Caki2 (cell line): ENCODE measurements around the gene NRCAM. TPM values are rescaled to one million over a fixed set of nuclear protein-coding genes. Genes with fewer than 3 reads are reported as not detected.

Experiments
- DNase-seq: peaks from one replicate; pipeline ENCODE4 v3.0.0-alpha.2; 2015; ENCODE audit warnings: low read depth
- in situ Hi-C: cut with HindIII; loops from 2 replicates; pipeline ENCODE4 v1.10.0; 2016; ENCODE audit warnings: low sequenced_read_pairs, low pct_unique_long_range_greater_than_20kb, mixed read lengths
- total RNA-seq: library from RNA; depleted of rRNA; stranded (reverse); fragments of >200 nt; shearing (Covaris generic); gene quantifications from 2 replicates; pipeline ENCODE4 v1.2.3, GENCODE V29; 2014; ENCODE audit warnings: low replicate concordance

NRCAM gene
- total RNA-seq, 1 experiment from 2014 or later: 41.9 TPM

DNA sequence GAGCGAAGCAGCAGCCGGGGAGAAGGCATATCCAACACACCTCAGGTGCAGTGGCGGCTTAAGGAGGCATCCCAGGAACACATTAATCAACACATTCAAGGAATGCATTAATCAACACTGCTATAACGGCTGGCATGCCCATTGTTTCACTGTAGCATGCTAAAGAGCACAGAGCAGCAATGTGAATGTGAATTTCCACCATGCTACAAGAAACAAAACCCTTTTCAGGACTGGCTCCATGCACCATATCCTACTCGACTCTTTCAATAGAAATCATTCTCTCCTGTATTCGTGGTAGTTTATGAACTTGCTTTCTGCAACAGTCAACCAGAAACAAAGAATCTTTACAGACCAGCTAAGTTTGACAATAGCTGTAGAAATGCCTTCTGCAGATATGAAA lies 149.0 kb downstream of the NRCAM start:
- no peak for DNase-seq
- in situ Hi-C loops: no loop called here

DNA sequence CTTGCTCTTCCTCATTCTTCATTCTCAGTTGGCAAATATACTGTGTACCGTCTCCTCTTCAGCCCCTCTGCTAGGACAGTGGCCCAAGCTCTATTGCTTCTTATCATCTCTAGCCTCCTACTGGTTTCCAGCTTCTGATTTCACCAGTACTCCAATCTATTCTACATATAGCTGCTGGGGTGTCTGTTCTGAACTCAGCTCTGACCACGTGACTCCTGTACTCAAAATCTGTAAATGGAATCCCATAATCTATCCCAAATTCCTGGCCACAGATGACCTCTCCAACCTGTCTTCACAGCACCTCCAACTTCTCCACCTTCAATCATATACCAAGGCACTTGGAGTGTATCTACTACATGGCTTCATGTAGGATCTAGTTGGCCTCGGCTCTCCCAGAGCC lies 152.9 kb downstream of the NRCAM start:
- in situ Hi-C loops: no loop called here
- DNase-seq: no peak

DNA sequence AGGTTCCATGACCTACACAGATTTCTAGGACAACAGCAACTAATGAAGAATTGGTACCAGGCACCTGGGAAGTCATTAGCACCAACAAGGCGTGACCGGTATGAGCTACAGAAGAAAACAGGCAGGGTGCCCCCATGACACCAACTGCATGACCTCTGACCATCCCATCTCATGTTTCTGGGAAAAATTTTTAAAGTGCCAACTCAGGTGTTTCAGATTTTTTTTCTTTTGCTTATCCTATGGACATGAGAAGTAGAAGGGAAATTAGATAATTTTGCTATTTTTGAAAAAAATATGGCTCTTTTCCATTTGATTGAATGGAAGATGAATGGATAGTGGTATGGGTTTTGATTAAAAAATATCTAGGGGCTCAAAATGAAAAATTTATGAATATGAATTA lies 154.8 kb downstream of the NRCAM start:
- DNase-seq: no peak
- in situ Hi-C loops: no loop called here

DNA sequence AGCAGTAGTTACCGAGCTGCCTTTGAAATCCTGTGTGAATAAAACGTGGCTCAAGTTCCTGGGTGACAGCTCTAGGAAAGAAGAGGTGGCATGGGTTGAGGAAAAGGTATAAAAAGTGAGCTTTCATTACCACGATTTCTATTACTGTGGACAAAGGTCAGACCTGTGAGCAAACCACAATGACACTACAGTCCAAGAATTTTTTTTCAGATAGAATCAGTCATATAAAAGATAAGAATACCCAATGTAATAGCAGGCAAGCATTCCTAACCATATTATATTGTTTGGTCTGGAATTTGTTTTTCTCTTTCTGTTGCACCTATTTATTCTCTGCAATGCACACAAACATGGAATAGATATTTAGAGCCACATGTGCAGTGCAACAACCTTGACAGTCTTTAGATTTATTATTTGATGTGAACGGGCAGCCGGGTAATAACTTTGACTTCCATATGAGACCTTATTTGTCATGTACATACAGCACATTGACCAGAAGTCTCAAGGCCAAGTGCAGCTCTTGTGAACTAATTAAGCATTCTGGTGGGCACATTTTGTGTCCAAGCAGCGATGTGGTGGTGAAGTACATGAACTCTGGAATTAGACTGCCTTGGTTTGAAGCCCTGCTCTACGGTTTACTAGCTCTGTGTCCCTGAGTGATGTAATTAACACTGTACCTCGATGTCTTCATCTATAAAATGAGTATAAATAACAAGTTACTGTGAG lies 156.8 kb downstream of the NRCAM start:
- DNase-seq: peak; percentile 77
- in situ Hi-C loops: no loop called here

DNA sequence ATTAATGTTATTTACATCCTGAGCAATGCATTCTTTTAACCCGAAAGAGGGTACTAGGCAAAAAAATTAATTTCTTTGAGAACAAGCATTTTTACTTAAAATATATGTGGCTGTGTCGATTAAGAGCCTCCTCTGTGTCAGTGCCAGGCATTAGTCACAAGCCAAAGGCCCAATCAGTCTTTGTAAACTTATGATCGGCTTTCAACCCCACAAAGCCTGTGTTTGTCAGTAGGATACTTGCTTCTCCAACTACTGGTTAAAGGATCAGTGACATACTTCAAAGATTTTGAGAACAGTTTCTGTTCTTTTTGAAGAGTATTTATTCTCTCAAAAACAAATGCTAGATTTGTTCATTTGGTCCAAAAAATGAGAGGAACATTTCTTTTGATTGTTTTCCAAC lies 159.3 kb downstream of the NRCAM start:
- no peak for DNase-seq
- in situ Hi-C loops: no loop called here

DNA sequence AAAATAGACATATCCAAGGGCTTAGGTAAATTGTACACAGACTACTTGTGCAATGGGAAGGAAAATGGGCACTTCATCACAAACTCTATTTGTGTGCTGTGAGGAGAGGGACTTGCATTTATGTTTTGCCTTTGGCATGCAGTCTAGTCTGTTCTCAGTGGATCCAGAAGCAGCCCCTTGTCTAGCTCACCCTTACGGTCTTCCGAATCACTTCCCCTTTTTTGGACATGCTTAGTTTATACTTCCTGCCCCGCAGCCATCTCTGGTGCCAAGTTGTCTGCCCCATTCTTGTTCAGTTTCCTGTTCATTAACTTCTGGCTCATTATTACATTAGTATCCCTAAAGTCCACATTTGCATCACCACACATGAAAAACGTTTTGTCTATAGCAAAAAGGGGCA lies 161.6 kb downstream of the NRCAM start:
- in situ Hi-C loops: no loop called here
- no peak for DNase-seq

DNA sequence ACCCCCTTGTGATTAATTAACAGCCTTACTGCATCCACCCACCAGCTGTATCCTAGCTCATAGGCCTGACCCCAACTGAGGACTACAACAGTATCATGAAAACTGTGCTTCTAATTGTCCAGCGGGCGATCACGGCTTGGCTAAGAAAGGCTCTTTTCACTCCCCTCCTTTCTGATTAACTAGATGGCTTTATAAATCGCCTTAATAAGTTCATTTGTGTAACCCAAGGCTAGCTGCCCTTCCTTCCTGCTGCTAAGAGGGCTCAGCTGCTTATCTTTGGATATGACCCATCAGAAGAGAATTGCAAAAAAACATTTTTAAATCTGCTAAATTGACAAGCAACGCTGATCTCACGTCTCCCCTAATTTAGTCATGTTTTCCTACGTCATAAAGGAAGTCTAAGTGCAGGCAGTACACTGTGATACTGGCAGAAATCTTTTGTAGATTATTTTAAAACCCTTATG lies 163.1 kb downstream of the NRCAM start:
- in situ Hi-C loops: no loop called here
- no peak for DNase-seq

DNA sequence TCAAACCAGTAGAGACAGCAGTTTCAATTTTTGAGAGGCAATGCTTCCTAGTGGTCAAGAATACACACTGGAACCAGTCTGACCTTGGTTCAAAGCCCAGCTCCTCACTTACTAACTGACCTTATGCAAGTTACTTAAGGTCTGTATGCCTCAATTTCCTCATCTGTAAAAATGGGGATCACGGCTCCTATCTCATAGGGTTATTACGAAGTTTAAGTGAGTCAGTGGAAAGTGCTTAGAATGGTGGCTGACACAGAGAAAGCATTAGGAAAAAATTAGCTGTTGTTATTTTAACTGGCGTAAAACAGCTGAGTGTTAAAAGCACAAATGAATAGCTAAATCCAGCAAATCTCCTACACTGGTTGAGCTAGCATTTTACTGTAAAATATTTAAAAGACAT lies 163.7 kb downstream of the NRCAM start:
- no peak for DNase-seq
- in situ Hi-C loops: no loop called here

DNA sequence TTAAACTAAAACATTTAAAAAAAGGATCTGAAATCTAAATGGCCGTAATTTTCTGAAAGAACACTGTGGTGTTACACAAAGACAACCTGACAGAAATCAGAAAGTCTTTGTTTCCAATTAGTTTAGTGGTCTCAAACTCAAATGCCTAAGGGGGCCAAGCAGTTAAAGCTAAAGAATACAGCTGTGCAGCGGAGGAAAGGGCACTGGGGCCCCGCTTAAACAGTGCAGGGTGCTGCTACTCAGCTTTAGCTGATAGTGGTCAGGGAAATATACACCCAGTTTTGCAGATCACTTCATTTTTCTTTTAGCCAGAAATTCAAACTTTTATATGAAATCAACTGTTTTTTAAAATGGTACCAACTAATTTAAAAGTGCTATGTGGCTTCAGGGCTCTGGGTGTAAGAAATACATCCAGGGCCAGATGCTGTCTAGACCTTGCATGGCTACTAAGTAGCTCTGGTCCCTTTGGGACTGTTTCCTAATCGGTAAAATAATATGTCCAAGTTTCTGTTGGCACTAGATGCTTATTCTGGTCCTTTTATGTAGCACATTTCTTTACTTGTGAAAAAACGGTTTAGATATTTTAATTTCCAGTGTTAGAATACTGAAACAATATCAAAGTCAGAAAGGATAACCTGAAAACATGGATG lies 164.3 kb downstream of the NRCAM start:
- in situ Hi-C loops: no loop called here
- DNase-seq: no peak

DNA sequence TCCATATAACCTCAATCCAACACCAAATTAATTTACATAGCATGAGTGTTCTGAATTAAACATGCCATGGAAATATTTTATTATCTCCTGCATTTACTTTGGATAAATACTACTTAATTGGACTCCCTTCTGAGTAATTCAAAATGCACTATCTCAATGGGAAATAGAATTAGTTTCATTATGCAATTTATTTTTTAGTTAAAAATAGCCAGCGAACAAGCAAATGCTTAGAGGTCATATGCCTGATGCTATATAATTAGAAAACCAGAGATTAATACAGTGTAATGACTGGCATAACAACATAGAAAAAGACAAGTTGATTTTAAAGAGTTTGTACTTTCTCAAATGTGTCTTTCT lies 165.1 kb downstream of the NRCAM start:
- no peak for DNase-seq
- in situ Hi-C loops: no loop called here

DNA sequence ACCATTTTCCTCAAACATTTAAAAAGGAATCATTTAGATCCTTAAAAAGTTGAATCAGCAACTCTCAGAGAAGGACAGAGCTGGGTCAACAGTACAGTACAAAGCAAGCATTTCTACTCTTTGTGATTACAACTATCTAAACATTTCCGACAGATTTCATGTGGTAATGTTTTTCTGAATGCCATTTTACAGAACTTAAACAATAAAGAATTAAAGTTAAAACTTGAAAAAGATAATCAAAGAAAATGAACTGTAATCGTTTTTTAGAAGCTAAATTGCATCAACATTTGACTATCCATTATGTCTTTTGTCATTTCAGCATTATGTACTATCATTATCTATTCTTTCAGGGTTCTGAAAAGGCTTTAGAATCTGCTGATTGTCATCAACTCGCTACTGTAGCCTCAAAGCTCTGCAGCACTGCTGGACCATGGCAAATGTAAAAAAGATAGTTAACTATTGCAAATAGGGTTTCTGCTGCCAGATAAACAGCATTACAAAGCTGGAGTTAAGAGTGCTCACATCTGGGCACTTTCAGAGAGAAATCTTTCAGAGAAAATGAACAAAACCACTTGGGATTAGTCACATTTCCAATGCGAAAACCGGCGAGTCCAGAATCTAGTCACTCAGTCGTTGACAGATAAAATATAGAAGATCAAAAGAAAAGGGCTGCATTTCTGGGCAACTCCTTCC lies 165.6 kb downstream of the NRCAM start:
- no peak for DNase-seq
- in situ Hi-C loops: no loop called here

DNA sequence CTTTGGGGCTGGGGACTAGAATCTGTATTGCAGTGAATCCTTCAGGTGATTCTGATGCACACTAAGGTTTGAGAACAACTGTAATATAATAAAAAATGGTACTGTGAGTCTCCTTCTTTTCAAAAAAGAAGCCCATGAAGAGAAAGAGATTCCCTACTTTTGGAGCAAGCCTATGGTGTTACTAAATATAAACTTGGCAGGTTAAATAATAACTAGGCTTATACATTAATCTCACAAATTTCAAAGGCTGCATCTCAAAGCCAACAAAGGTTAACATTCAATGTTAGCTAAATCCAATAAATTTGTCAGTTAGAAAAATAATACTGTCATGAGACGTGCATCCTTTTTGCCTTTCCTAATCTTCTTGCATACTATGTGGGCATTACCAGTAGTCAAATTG lies 166.4 kb downstream of the NRCAM start:
- peak; percentile 41 for DNase-seq
- in situ Hi-C loops: no loop called here

DNA sequence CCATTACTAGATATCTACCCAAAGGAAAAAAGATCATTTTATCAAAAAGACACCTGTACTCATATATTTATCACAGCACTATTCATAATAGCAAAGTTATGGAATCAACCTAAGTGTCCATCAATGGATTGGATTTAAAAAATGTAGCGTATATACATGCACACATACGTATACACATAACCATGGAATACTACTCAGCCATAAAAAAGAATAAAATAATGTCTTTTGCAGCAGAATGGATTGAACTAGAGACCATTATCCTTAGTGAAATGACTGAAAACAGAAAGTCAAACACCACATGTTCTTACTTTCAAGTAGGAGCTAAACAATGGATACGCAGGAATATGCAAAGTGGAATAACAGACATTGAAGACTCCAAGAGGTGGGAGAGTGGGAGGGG lies 168.4 kb downstream of the NRCAM start:
- no peak for DNase-seq
- in situ Hi-C loops: no loop called here

DNA sequence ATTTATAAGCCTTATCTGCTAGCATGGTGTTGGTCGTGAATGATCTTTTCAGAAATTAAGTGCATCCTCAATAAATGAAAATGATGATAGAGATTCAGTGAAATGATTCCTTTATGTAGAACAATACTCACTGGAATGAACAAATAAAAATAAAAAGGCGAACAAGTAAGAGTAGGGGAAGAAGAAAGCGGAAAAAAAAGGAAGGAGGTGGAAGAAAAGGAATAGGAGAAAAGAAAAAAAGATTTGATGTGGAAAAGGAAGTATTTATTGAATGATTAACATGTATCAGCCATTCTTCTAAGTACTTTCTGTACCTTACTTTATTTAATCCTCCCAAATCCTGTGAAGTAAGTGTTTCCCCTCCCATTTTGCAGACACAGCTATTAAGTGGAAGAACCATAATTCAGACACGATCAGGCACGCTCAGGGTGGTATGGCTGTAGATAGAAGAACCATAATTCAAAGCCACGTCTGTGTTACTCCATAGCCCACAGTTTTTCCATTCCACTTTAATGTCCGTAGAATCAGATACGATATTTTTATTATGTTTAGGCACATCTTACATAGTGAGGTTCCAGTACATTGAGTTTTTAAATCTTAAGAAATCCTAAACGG lies 169.8 kb downstream of the NRCAM start:
- in situ Hi-C loops: no loop called here
- DNase-seq: no peak

DNA sequence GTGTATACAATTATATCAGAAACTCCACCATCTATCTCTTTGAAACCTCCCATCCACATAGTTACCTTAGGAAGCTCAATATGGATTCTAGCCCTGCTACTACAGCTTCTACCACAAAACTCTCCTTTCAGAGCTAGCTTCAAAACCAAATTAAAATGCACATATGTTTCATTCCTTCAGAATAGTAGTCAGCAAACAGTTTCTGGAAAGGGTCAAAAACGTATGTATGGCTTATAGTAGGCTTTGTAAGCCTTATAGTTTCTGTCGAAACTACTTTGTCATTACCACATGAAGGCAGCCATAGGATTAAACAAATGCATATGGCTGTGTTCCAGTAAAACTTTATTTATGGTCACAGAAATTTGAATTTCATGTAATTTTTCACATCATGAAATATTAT lies 170.5 kb downstream of the NRCAM start:
- in situ Hi-C loops: no loop called here
- no peak for DNase-seq

DNA sequence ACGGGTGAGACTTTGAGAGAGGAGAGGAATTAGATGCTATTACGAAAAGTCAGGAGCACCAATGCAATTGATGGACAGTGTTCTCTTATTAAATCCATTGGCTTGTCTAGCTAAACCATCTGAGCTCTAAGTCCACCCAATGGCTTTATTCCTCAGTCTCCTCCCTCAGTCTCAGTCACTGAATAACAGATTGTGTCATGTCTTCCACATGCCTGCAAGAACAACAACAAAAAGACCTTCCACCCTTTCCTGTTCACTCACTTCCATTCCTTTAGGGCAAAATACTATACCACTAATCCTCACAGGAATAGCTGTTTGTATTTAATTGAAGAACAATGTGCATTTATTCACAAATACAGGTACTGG lies 171.2 kb downstream of the NRCAM start:
- DNase-seq: peak; percentile 38
- in situ Hi-C loops: no loop called here

DNA sequence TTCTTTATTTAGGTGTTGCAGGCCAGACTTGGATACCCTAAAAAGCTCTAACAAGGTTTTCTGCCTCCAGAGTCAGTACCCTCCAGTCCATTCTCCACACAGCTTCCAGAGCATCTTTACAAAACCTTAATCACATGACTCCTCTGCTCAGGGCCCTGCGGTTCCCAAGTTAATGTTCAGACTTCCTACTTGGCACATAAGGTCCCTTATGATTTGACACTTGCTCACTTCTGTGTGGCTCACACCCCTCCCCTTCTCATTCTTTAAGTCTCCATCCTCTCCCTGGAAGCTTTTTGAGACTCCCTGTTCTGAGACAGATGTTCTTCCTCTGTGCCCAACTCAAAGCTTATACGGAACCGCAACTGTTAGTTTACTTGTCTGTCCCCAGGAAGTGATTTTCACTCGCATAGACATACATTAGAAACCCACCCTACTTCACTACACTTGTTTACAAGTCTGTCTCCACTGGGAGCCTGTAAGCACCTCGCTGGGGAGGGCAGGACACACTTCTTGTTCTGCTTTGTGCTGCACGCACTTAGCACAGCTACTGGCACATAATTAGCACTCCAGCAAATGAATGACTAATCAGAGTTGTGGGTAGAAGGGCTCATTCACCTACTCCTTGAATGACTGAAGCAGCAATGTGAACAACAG lies 171.8 kb downstream of the NRCAM start:
- no peak for DNase-seq
- in situ Hi-C loops: no loop called here

DNA sequence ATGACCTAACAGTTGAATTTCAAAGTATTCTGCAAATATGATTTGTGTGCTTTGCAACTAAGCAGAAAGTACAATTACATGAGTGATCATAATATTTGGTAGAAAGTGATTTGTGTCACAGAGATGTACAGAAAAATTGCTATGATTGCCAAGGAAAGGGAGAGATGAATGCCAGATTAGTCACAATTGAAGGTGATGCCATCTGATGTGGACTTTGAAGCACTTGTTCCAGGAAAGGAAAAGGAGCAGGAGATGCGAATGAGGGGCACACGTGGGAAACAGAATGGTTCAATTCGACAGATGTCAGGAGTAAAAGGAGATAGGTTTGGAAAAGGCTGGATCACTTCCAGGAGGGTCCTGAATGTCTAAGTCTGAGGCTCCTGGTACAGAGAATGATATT lies 173.0 kb downstream of the NRCAM start:
- in situ Hi-C loops: no loop called here
- DNase-seq: no peak
